ENCODE data around the gene ANXA7.

ANXA7 gene

DNA sequence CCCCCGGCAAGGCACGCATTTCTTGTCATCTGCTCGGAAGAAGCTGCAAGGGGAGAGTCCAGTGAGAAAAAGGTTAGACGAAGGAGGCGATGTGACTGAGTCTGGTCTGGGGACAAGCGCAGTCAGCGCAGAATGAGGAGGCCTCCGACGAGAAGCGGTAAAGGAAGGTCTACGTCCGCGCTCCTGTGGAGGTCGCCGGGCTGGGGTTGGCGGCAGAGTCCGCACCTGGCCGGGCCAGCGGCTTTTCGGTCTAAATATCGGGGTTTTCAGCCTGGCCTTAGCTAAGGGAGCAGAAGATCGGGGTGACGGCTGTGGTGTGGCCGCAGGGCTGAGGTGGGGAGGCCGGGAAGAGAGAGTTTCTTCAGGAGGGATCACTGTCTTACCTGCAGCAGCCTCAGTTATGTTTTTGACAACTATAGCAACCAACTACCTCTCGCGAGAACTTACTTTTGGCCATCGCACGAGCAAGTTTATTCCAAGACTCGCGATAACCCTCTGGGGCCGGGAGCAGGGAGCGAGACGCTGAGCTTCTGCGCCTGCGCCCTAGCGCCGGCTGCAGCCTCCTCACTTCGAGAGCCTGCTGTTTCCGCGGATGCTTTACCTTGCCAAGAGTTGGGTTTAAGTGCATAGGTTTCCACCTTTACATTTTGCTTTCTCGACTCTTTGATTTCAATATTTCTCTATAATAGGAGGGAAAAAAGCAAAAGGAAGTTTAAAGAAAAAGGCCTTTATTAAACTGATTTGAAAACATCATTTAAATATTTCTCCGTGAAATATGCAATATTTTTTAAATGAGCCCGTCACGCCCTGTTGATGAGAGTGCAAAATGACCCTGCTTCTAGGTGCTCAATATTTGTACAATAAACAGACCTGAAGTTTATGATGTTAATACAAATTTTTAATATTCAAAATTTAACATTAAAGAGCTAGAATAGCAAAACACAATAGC lies 55.3 kb downstream of the ANXA7 start, which contains the start of gene CFAP70:
TSS of gene CFAP70 (minus strand) at position 534 of the 949 bp plus-strand sequence. CDS start 4,068 bp downstream, outside the sequence.
- H3K4me3 ChIP-seq (ENCODE audit: low read length, poor library complexity, severe bottlenecking) = peak within 1 kb of the TSS; percentile 67
- peak within 1 kb of the TSS; percentile 55 for H3K4me2 ChIP-seq (ENCODE audit: low read depth, low read length, poor library complexity, severe bottlenecking)

DNA sequence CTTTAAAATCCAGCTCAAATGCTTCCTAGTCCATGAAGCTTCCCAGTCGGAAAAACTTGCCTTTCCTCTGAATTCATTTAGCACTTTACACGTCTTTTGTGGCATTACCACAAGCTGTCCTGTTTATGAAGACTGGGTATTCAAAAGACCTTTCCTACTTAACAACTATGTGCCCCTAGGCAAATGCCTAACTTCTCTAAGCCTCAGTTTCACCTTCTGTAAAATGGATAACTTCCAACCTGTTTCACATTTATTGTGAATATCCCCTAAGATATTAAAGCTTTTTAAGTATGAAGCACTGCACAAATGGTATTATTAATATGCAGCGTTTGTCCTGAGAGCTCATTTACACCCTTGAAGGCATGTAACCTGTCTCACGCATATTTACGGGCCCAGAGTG lies 56.0 kb downstream of the ANXA7 start:
- no peak for TF ChIP-seq EZH2phosphoT487 (IDR thresholded peaks at IDR 0.05; ENCODE audit: borderline replicate concordance)
- TF ChIP-seq CTCF (conservative IDR thresholded peaks at IDR 0.05; ENCODE audit: low read length) = no peak
- H3K4me2 ChIP-seq (ENCODE audit: low read depth, low read length, poor library complexity, severe bottlenecking) = peak overlapping the region; percentile 55
- no peaks in the 10 kb centered on the region for H3K9me2 ChIP-seq (replicated peaks; ENCODE audit: low read depth, low read length)
- no peaks in the 10 kb centered on the region for H4K20me1 ChIP-seq (ENCODE audit: insufficient read depth, low read length, poor library complexity, severe bottlenecking)
- H3K36me3 ChIP-seq (ENCODE audit: insufficient read depth, low read length) = no peaks in the 10 kb centered on the region
- no peaks in the 10 kb centered on the region for H3K4me1 ChIP-seq (ENCODE audit: insufficient read depth, low read length, poor library complexity, severe bottlenecking)
- no peaks in the 10 kb centered on the region for H3F3A ChIP-seq (ENCODE audit: low read depth)
- peak overlapping the region; percentile 63 for H3K9ac ChIP-seq (ENCODE audit: low read depth, low read length, poor library complexity, severe bottlenecking)
- H2AFZ ChIP-seq (ENCODE audit: low read length) = 0 out of 2 replicates have a peak overlapping the region, but pooled peaks have one; percentile 84
- H3K4me3 ChIP-seq (ENCODE audit: low read length, poor library complexity, severe bottlenecking) = peak overlapping the region; percentile 67
- no peaks in the 10 kb centered on the region for H3K9me3 ChIP-seq (ENCODE audit: insufficient read depth, low read depth, low read length)
- no peaks in the 10 kb centered on the region for H3K79me2 ChIP-seq (ENCODE audit: insufficient read depth, low read length)
- H3K27me3 ChIP-seq (ENCODE audit: insufficient read depth, low read length, poor library complexity, severe bottlenecking) = peaks cover 4% of the 10 kb centered on the region

More for the DNA sequence above, 55.3 kb downstream of the ANXA7 start, which contains the start of gene CFAP70:
- peak within 1 kb of the TSS; percentile 63 for H3K9ac ChIP-seq (ENCODE audit: low read depth, low read length, poor library complexity, severe bottlenecking)
- TF ChIP-seq CTCF (conservative IDR thresholded peaks at IDR 0.05; ENCODE audit: low read length) (no peak), EZH2phosphoT487 (IDR thresholded peaks at IDR 0.05; ENCODE audit: borderline replicate concordance) (no peak)
- H3F3A ChIP-seq (ENCODE audit: low read depth) = no peaks in the 10 kb centered on the region
- no peaks in the 10 kb centered on the region for H3K27me3 ChIP-seq (ENCODE audit: insufficient read depth, low read length, poor library complexity, severe bottlenecking)
- H2AFZ ChIP-seq (ENCODE audit: low read length) = peak within 1 kb of the TSS; percentile 84
- no peaks in the 10 kb centered on the region for H3K79me2 ChIP-seq (ENCODE audit: insufficient read depth, low read length)
- no peaks in the 10 kb centered on the region for H4K20me1 ChIP-seq (ENCODE audit: insufficient read depth, low read length, poor library complexity, severe bottlenecking)
- no peaks in the 10 kb centered on the region for H3K9me3 ChIP-seq (ENCODE audit: insufficient read depth, low read depth, low read length)
- H3K9me2 ChIP-seq (replicated peaks; ENCODE audit: low read depth, low read length) = no peaks in the 10 kb centered on the region
- no peaks in the 10 kb centered on the region for H3K36me3 ChIP-seq (ENCODE audit: insufficient read depth, low read length)
- no peaks in the 10 kb centered on the region for H3K4me1 ChIP-seq (ENCODE audit: insufficient read depth, low read length, poor library complexity, severe bottlenecking)

DNA sequence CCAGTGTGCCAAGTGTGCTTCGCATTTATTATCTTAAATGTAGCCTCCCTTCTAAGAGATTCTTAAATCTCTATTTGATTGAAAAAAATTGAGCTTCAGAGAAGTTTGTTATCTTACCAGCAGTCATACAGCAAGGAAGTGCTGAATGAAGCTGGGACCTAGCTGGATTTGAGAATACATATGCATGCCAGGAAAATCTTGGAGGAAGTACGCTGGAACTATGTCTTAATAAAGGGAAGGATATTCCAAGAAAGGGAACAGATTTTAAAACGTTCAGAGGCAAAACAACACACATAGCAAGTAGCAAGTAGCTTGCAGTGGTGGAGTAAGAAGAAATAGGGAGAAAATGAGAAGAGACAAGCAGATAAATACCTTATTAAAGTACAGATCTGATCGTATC lies 56.7 kb downstream of the ANXA7 start:
- H3K36me3 ChIP-seq (ENCODE audit: insufficient read depth, low read length) = no peaks in the 10 kb centered on the region
- no peaks in the 10 kb centered on the region for H3K9me2 ChIP-seq (replicated peaks; ENCODE audit: low read depth, low read length)
- TF ChIP-seq EZH2phosphoT487 (IDR thresholded peaks at IDR 0.05; ENCODE audit: borderline replicate concordance) (no peak), CTCF (conservative IDR thresholded peaks at IDR 0.05; ENCODE audit: low read length) (no peak)

More for the DNA sequence above, 56.7 kb downstream of the ANXA7 start:
- H2AFZ ChIP-seq (ENCODE audit: low read length) = no peak overlapping the region
- H3K4me2 ChIP-seq (ENCODE audit: low read depth, low read length, poor library complexity, severe bottlenecking) = no peak overlapping the region
- no peaks in the 10 kb centered on the region for H3K9me3 ChIP-seq (ENCODE audit: insufficient read depth, low read depth, low read length)
- H4K20me1 ChIP-seq (ENCODE audit: insufficient read depth, low read length, poor library complexity, severe bottlenecking) = no peaks in the 10 kb centered on the region
- H3F3A ChIP-seq (ENCODE audit: low read depth) = no peaks in the 10 kb centered on the region
- no peak overlapping the region for H3K9ac ChIP-seq (ENCODE audit: low read depth, low read length, poor library complexity, severe bottlenecking)
- no peaks in the 10 kb centered on the region for H3K79me2 ChIP-seq (ENCODE audit: insufficient read depth, low read length)
- H3K27me3 ChIP-seq (ENCODE audit: insufficient read depth, low read length, poor library complexity, severe bottlenecking) = peaks cover 4% of the 10 kb centered on the region
- no peak overlapping the region for H3K4me3 ChIP-seq (ENCODE audit: low read length, poor library complexity, severe bottlenecking)
- H3K4me1 ChIP-seq (ENCODE audit: insufficient read depth, low read length, poor library complexity, severe bottlenecking) = no peaks in the 10 kb centered on the region

Data from Loucy (cell line).